Hepatocyte (in vitro differentiated cells): ENCODE results near the gene GK.

Experiments used
- CTCF ChIP-seq: fragments of 200-600 bp; sonication (generic); IDR thresholded peaks from 2 replicates; pipeline ENCODE4 v1.5.1; 2016; ENCODE audit warnings: antibody characterized with exemption, mild to moderate bottlenecking; ENCODE audit not compliant: poor library complexity
- EZH2phosphoT487 ChIP-seq: fragments of 200-600 bp; sonication (generic); IDR thresholded peaks from one replicate; pipeline ENCODE4 v1.6.1; 2018; ENCODE audit warnings: antibody characterized with exemption, mild to moderate bottlenecking, low read depth, moderate library complexity; ENCODE audit not compliant: unreplicated experiment, severe bottlenecking

GRCh38 chrX:30615229-30615628 is 38.0 kb upstream of the GK start:
- TF ChIP-seq CTCF (no peak), EZH2phosphoT487 (no peak)
